ENCODE results near the gene CD70. TPM values are rescaled to one million over a fixed set of nuclear protein-coding genes. Genes with fewer than 3 reads are reported as not detected.

Gene CD70, protein sequence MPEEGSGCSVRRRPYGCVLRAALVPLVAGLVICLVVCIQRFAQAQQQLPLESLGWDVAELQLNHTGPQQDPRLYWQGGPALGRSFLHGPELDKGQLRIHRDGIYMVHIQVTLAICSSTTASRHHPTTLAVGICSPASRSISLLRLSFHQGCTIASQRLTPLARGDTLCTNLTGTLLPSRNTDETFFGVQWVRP
- 14.3 to 26.7 TPM (median 23.4 TPM) in 5 replicates for total RNA-seq (2022; extraction: Qiagen RNA extraction; ENCODE audit: low read depth)

GRCh38 chr19:6590827-6591319 lies at the start of gene CD70:
Gene CD70, minus strand, starts transcription at chr19:6591150. Its CDS starts 148 bp downstream, at chr19:6591002.

Other genes starting within 250 kb of the CD70 start
- gene CLPP, start 229.6 kb downstream of the CD70 start, total RNA-seq (2022; extraction: Qiagen RNA extraction; ENCODE audit: low read depth): 48.7 to 70.1 TPM (median 69.6 TPM) in 5 replicates
- gene ALKBH7, start 218.4 kb downstream of the CD70 start, total RNA-seq (2022; extraction: Qiagen RNA extraction; ENCODE audit: low read depth): 15.3 to 39.4 TPM (median 38.1 TPM) in 5 replicates
- gene PSPN, start 215.2 kb downstream of the CD70 start, total RNA-seq (2022; extraction: Qiagen RNA extraction; ENCODE audit: low read depth): 0.80 to 1.2 TPM (median 0.86 TPM) in 5 replicates
- gene GTF2F1, start 198.0 kb downstream of the CD70 start, total RNA-seq (2022; extraction: Qiagen RNA extraction; ENCODE audit: low read depth): 56.8 to 65.9 TPM (median 61.0 TPM) in 5 replicates
- gene KHSRP, start 166.3 kb downstream of the CD70 start, total RNA-seq (2022; extraction: Qiagen RNA extraction; ENCODE audit: low read depth): 202 to 221 TPM (median 211 TPM) in 5 replicates
- gene SLC25A41, start 157.4 kb downstream of the CD70 start, total RNA-seq (2022; extraction: Qiagen RNA extraction; ENCODE audit: low read depth): 0.11 to 0.17 TPM (median 0.16 TPM) in 4 of 5 replicates, not detected in the other
- 16.8 to 20.1 TPM (median 19.6 TPM) in 5 replicates for gene SLC25A23, start 131.4 kb downstream of the CD70 start, total RNA-seq (2022; extraction: Qiagen RNA extraction; ENCODE audit: low read depth)
- 4.1 to 5.0 TPM (median 4.5 TPM) in 5 replicates for gene CRB3, start 126.9 kb downstream of the CD70 start, total RNA-seq (2022; extraction: Qiagen RNA extraction; ENCODE audit: low read depth)
- 0.19 to 0.30 TPM (median 0.27 TPM) in 5 replicates for gene DENND1C, start 109.4 kb downstream of the CD70 start, total RNA-seq (2022; extraction: Qiagen RNA extraction; ENCODE audit: low read depth)
- gene TUBB4A, start 88.8 kb downstream of the CD70 start, total RNA-seq (2022; extraction: Qiagen RNA extraction; ENCODE audit: low read depth): 5.0 to 6.5 TPM (median 6.4 TPM) in 5 replicates
- gene TNFSF9, start 60.1 kb downstream of the CD70 start, total RNA-seq (2022; extraction: Qiagen RNA extraction; ENCODE audit: low read depth): 4.1 to 9.2 TPM (median 7.2 TPM) in 5 replicates
- gene TNFSF14, start 79.0 kb upstream of the CD70 start, total RNA-seq (2022; extraction: Qiagen RNA extraction; ENCODE audit: low read depth): 0.03 to 0.14 TPM (median 0.09 TPM) in 5 replicates
- 37.2 to 48.7 TPM (median 44.4 TPM) in 5 replicates for gene C3, start 129.5 kb upstream of the CD70 start, total RNA-seq (2022; extraction: Qiagen RNA extraction; ENCODE audit: low read depth)
- gene GPR108, start 146.4 kb upstream of the CD70 start, total RNA-seq (2022; extraction: Qiagen RNA extraction; ENCODE audit: low read depth): 27.7 to 42.0 TPM (median 38.4 TPM) in 5 replicates
- gene TRIP10, start 148.5 kb upstream of the CD70 start, total RNA-seq (2022; extraction: Qiagen RNA extraction; ENCODE audit: low read depth): 52.0 to 62.7 TPM (median 59.6 TPM) in 5 replicates
- 12.0 to 14.8 TPM (median 13.3 TPM) in 5 replicates for gene SH2D3A, start 176.3 kb upstream of the CD70 start, total RNA-seq (2022; extraction: Qiagen RNA extraction; ENCODE audit: low read depth)
- 6.2 to 9.5 TPM (median 7.4 TPM) in 5 replicates for gene VAV1, start 181.6 kb upstream of the CD70 start, total RNA-seq (2022; extraction: Qiagen RNA extraction; ENCODE audit: low read depth)